22Rv1 (cell line): Measurements from ENCODE around the gene NKIRAS2.

Experiments used
- H3K27ac ChIP-seq: fragments of 450-650 bp; 2 replicates; pipeline ENCODE4 v1.5.1; 2017
- CTCF ChIP-seq: fragments of 450-650 bp; IDR thresholded peaks from 2 replicates; pipeline ENCODE4 v1.5.1; 2017; ENCODE audit warnings: mild to moderate bottlenecking
- ZFX ChIP-seq: fragments of 450-650 bp; IDR thresholded peaks from 2 replicates; pipeline ENCODE4 v1.6.1; 2017; ENCODE audit warnings: antibody characterized with exemption, borderline replicate concordance

The NKIRAS2 gene

GRCh38 chr17:42052346-42052877 lies 32.5 kb downstream of the NKIRAS2 start:
- no peak overlapping the region for H3K27ac ChIP-seq
- TF ChIP-seq CTCF, result no peak
- TF ChIP-seq ZFX, result no peak

DNA sequence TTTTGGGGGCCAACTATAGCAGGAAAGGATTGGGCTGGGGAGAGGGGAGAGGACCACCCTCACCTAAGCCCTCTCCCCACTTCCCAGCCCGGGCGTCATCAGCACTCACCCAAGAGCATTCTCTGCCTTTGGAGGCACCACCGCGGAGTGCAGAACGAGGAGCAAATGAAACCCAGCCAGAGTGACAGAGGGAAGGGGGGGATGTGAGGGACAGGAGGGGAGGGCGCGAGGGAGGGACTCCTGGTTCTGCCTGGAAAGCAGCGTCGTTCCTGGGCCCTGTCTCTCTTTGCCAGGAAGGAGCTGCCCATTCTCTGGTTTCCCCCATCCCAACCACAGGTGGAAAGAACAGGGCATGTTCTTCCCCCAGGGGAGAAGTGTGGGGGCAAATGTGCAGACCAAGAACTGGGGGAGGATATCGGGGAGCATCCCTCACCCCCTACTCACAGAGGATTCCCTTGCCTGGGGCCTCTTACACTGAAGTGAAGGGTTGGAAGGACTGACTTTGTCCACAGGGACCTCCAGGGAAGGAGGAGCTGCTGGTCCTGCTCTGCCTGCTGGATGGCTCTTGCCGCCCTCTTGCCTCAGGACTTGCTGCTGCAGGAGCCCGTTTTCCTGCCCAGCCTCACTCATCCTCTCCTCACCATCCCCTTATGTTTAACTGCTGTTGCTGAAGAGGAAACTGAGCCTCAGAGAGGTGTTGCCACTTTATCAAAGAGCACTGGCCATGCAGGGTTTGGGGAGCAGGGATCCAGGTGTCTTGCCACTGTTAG lies 34.0 kb downstream of the NKIRAS2 start:
- TF ChIP-seq ZFX (no peak), CTCF (no peak)
- H3K27ac ChIP-seq, result no peak overlapping the region

DNA sequence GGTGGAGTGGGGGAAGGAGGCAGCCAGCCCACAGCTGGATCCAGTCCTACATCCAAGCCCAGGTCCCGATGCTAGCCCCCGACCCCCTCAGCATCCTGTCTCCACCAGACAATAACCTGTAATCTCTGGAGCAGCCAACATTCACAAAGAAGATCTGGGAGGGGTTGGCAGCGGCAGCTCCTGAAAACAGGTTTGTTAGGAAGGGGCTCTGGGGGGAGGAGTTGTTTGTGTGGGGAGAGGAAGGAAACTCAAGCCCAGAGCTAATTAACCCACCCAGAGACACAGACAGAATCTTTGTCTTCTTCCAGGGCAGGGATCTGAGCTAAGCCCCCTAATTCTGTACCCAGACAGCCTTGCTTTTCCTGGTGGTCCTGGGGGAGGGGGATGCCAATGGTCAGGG lies 35.1 kb downstream of the NKIRAS2 start:
- H3K27ac ChIP-seq, result no peak overlapping the region
- TF ChIP-seq CTCF (no peak), ZFX (no peak)

- no peak for TF ChIP-seq CTCF
- no peak for TF ChIP-seq ZFX
These were observed 35.6 kb downstream of the NKIRAS2 start for GRCh38 chr17:42055496-42055895.

GRCh38 chr17:42056635-42057034 lies 36.7 kb downstream of the NKIRAS2 start:
- no peak overlapping the region for H3K27ac ChIP-seq

More at GRCh38 chr17:42055496-42055895, 35.6 kb downstream of the NKIRAS2 start:
- H3K27ac ChIP-seq, result no peak overlapping the region

DNA sequence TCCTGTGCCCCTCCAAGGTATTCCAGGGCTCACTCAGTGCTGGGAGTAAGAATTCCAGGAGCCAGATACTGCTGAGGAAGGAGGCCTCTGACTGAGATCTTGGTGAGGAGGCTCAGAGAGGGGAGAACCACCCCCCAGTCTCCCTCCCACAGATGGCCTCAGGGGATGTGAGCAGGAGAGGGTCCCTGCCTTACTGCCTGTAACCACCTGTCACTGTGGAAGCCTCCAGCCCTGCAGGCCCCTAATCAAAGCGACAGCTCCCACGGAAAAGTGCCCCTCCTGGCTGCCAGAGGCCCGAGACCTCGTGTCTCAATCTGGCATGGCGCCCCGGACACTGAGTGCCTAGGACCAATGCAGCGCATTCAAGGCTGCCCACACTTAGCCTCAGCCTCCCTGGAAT lies 38.2 kb downstream of the NKIRAS2 start:
- no peak overlapping the region for H3K27ac ChIP-seq

More at GRCh38 chr17:42056635-42057034, 36.7 kb downstream of the NKIRAS2 start:
- TF ChIP-seq ZFX (no peak), CTCF (no peak)

More for the DNA sequence above, 38.2 kb downstream of the NKIRAS2 start:
- TF ChIP-seq ZFX (no peak), CTCF (no peak)
